Neural cell (in vitro differentiated cells): ENCODE results near the gene SHD. TPM values are rescaled to one million over a fixed set of nuclear protein-coding genes. Genes with fewer than 3 reads are reported as not detected.
"Not testable (repeated sequence)": the region's sequence is repeated elsewhere in the genome, so short reads cannot be mapped to it uniquely, and the experiment has no call there.

Source experiments
- H2AFZ ChIP-seq: fragments of 200-600, 300-800 bp; sonication (generic), shearing (Covaris generic); 2 replicates; pipeline ENCODE4 v1.6.0; 2014; ENCODE audit warnings: low read depth, mild to moderate bottlenecking, antibody characterized with exemption, low read length, moderate library complexity
- H3F3A ChIP-seq: fragments of 200-600 bp; shearing (Covaris generic); 2 replicates; pipeline ENCODE4 v1.6.1; 2016; ENCODE audit warnings: mild to moderate bottlenecking, moderate library complexity, mixed read lengths, antibody characterized with exemption, low read length; ENCODE audit not compliant: insufficient read depth, poor library complexity, severe bottlenecking
- H3K27ac ChIP-seq: fragments of 200-600, 300-800 bp; sonication (generic), shearing (Covaris generic); 2 replicates; pipeline ENCODE4 v1.5.1; 2014; ENCODE audit warnings: mild to moderate bottlenecking, low read length, moderate library complexity
- H3K27me3 ChIP-seq: fragments of 300-800, 200-600 bp; sonication (generic), shearing (Covaris generic); 2 replicates; pipeline ENCODE4 v1.6.0; 2014; ENCODE audit warnings: mild to moderate bottlenecking, low read depth, low read length, moderate library complexity; ENCODE audit not compliant: insufficient read depth
- H3K36me3 ChIP-seq: fragments of 300-800, 200-600 bp; sonication (generic), shearing (Covaris generic); 2 replicates; pipeline ENCODE4 v1.5.1; 2014; ENCODE audit warnings: mild to moderate bottlenecking, antibody characterized with exemption, low read length, moderate library complexity; ENCODE audit not compliant: insufficient read depth
- H3K4me2 ChIP-seq: fragments of 300-800, 200-600 bp; sonication (generic), shearing (Covaris generic); 2 replicates; pipeline ENCODE4 v1.6.0; 2014; ENCODE audit warnings: mild to moderate bottlenecking, low read length
- H3K4me3 ChIP-seq: fragments of 300-800, 200-600 bp; sonication (generic), shearing (Covaris generic); 2 replicates; pipeline ENCODE4 v1.5.1; 2014; ENCODE audit warnings: mild to moderate bottlenecking, low read length, moderate library complexity
- H3K79me2 ChIP-seq: fragments of 200-600 bp; shearing (Covaris generic); replicated peaks from 2 replicates; pipeline ENCODE4 v1.6.0; 2014; ENCODE audit warnings: mild to moderate bottlenecking, low read length, moderate library complexity; ENCODE audit not compliant: insufficient read depth
- H3K9ac ChIP-seq: fragments of 300-800, 200-600 bp; sonication (generic), shearing (Covaris generic); 2 replicates; pipeline ENCODE4 v1.6.1; 2016; ENCODE audit warnings: mild to moderate bottlenecking, low read length, mixed read lengths
- H3K9me2 ChIP-seq: fragments of 200-600 bp; shearing (Covaris generic); 2 replicates; pipeline ENCODE4 v1.6.1; 2016; ENCODE audit warnings: mild to moderate bottlenecking, low read length, mixed read lengths; ENCODE audit not compliant: insufficient read depth
- H3K9me3 ChIP-seq: fragments of 200-600, 300-800 bp; sonication (generic), shearing (Covaris generic); 2 replicates; pipeline ENCODE4 v1.6.1; 2016; ENCODE audit warnings: mild to moderate bottlenecking, mixed run types, low read length, moderate library complexity, mixed read lengths
- H4K20me1 ChIP-seq: fragments of 200-600 bp; shearing (Covaris generic); 2 replicates; pipeline ENCODE4 v1.6.1; 2016; ENCODE audit warnings: mild to moderate bottlenecking, mixed run types; ENCODE audit not compliant: insufficient read depth
- EP300 ChIP-seq: fragments of 450-650 bp; conservative IDR thresholded peaks from 2 replicates; pipeline ENCODE4 v1.6.1; 2014; ENCODE audit warnings: antibody characterized with exemption, mild to moderate bottlenecking, moderate library complexity; ENCODE audit not compliant: poor library complexity, severe bottlenecking
- EZH2 ChIP-seq: fragments of 200-600, 300-800 bp; shearing (Covaris generic), sonication (generic); IDR thresholded peaks from 2 replicates; pipeline ENCODE4 v1.6.1; 2014; ENCODE audit warnings: antibody characterized with exemption, low read length, borderline replicate concordance, mild to moderate bottlenecking; ENCODE audit not compliant: insufficient read depth, poor library complexity, severe bottlenecking
- MXI1 ChIP-seq: fragments of 450-650 bp; conservative IDR thresholded peaks from 2 replicates; pipeline ENCODE4 v1.6.1; 2014; ENCODE audit warnings: antibody characterized with exemption, mild to moderate bottlenecking; ENCODE audit not compliant: poor library complexity, severe bottlenecking
- POLR2AphosphoS5 ChIP-seq: IDR thresholded peaks from 2 replicates; pipeline ENCODE4 v1.6.1; 2012
- RAD21 ChIP-seq: fragments of 450-650 bp; conservative IDR thresholded peaks from 2 replicates; pipeline ENCODE4 v1.6.1; 2014; ENCODE audit warnings: antibody characterized with exemption, mild to moderate bottlenecking, moderate library complexity
- SMC3 ChIP-seq: fragments of 450-650 bp; conservative IDR thresholded peaks from 2 replicates; pipeline ENCODE4 v1.6.1; 2014; ENCODE audit warnings: antibody characterized with exemption, mild to moderate bottlenecking, moderate library complexity; ENCODE audit not compliant: poor library complexity
- TAF1 ChIP-seq: IDR thresholded peaks from 2 replicates; pipeline ENCODE4 v1.6.1; 2012; ENCODE audit warnings: low read depth
- polyA plus RNA-seq: library from polyadenylated mRNA; depleted of rRNA; stranded (reverse); fragments of >200 nt; gene quantifications from 2 replicates; pipeline ENCODE4 v1.2.3, GENCODE V29; 2014
- TF ChIP-seq, protein P1 (sequence below): IDR thresholded peaks from 2 replicates; pipeline ENCODE4 v1.6.1; 2012; ENCODE audit warnings: borderline replicate concordance
- TF ChIP-seq, protein P2 (sequence below): fragments of 450-650 bp; IDR thresholded peaks from 2 replicates; pipeline ENCODE4 v1.5.1; 2014; ENCODE audit warnings: antibody characterized with exemption, mild to moderate bottlenecking, moderate library complexity; ENCODE audit not compliant: poor library complexity, severe bottlenecking

The SHD gene
- polyA plus RNA-seq, 1 donor from 2014 or later, result 188 TPM

DNA sequence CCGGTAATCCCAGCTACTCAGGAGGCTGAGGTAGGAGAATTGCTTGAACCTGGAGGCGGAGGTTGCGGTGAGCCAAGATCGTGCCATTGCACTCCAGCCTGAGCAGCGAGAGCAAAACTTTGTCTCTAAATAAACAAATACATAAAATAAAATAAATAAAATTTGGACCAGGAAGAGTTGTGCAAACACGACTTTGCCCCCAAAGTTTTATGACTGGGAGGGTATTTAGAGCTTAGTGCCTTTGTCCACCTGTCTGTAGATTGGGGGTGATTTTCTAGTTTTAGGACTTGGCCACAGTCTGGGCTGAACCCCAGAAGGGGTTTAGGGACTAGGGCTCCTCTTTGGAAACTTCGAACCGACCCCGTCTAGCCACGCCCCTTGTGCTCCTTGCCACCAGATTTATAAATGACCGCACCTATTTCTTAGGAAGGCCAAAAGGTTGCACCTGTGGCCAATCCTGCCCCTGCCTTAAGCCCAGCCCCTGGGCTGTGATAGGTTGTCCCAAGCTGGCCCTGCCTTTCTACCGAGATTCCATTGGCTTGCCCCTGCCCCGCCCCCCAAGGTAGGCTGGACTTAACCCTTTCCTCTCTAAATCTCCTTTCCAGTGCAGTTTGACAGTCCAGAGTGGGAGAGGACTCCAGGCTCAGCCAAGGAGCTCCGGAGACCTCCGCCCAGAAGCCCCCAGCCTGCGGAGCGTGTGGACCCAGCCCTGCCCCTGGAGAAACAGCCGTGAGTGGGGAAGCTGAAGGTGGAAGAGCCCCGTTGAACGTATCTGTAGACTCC lies 5.3 kb downstream of the SHD start:
- no peak overlapping the region for H3K4me3 ChIP-seq
- no peaks in the 10 kb centered on the region for H3K9me3 ChIP-seq
- H3K4me2 ChIP-seq, result no peak overlapping the region
- H4K20me1 ChIP-seq, result no peaks in the 10 kb centered on the region
- H3F3A ChIP-seq, result no peaks in the 10 kb centered on the region
- no peaks in the 10 kb centered on the region for H3K27me3 ChIP-seq
- H3K9ac ChIP-seq, result no peak overlapping the region
- peaks cover 9% of the 10 kb centered on the region for H3K79me2 ChIP-seq
- H2AFZ ChIP-seq, result no peak overlapping the region
- H3K27ac ChIP-seq, result no peak overlapping the region
- no peaks in the 10 kb centered on the region for H3K36me3 ChIP-seq
- H3K9me2 ChIP-seq, result no peaks in the 10 kb centered on the region
- TF ChIP-seq EP300, result no peak
- TF ChIP-seq TAF1, result no peak
- no peak for TF ChIP-seq MXI1

DNA sequence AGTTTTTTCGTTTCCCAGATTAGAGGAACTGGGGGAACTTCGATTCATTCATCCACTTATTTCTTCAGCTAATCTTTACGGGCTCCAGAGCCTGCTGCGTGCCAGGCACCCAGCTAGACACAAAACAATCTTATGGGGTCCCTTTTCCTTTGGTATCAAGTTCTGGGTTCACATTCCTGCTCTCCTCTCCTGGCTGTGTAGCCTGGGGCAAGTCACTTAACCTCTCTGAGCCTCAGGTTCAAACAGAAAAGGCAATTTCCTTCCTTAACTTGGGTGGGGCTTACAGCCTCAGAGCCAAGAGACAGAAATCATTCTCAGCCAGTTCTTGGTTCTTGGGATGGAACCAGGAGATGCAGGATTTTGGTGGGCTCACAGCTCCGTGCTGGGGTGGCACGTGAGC lies 5.9 kb downstream of the SHD start:
- Histone ChIP-seq H3K27ac (no peak overlapping the region), H3K4me3 (no peak overlapping the region), H3F3A (no peaks in the 10 kb centered on the region), H3K27me3 (no peaks in the 10 kb centered on the region), H3K36me3 (no peaks in the 10 kb centered on the region), H3K4me2 (no peak overlapping the region), H3K9me2 (no peaks in the 10 kb centered on the region), H3K9ac (no peak overlapping the region), H4K20me1 (no peaks in the 10 kb centered on the region), H2AFZ (no peak overlapping the region), H3K79me2 (peaks cover 9% of the 10 kb centered on the region), H3K9me3 (no peaks in the 10 kb centered on the region)
- TF ChIP-seq EP300 (no peak), MXI1 (no peak), RAD21 (no peak), EZH2 (no peak), TAF1 (no peak), POLR2AphosphoS5 (no peak), SMC3 (no peak)
- TF ChIP-seq, protein P1, sequence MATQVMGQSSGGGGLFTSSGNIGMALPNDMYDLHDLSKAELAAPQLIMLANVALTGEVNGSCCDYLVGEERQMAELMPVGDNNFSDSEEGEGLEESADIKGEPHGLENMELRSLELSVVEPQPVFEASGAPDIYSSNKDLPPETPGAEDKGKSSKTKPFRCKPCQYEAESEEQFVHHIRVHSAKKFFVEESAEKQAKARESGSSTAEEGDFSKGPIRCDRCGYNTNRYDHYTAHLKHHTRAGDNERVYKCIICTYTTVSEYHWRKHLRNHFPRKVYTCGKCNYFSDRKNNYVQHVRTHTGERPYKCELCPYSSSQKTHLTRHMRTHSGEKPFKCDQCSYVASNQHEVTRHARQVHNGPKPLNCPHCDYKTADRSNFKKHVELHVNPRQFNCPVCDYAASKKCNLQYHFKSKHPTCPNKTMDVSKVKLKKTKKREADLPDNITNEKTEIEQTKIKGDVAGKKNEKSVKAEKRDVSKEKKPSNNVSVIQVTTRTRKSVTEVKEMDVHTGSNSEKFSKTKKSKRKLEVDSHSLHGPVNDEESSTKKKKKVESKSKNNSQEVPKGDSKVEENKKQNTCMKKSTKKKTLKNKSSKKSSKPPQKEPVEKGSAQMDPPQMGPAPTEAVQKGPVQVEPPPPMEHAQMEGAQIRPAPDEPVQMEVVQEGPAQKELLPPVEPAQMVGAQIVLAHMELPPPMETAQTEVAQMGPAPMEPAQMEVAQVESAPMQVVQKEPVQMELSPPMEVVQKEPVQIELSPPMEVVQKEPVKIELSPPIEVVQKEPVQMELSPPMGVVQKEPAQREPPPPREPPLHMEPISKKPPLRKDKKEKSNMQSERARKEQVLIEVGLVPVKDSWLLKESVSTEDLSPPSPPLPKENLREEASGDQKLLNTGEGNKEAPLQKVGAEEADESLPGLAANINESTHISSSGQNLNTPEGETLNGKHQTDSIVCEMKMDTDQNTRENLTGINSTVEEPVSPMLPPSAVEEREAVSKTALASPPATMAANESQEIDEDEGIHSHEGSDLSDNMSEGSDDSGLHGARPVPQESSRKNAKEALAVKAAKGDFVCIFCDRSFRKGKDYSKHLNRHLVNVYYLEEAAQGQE, result no peak
- TF ChIP-seq, protein P2, sequence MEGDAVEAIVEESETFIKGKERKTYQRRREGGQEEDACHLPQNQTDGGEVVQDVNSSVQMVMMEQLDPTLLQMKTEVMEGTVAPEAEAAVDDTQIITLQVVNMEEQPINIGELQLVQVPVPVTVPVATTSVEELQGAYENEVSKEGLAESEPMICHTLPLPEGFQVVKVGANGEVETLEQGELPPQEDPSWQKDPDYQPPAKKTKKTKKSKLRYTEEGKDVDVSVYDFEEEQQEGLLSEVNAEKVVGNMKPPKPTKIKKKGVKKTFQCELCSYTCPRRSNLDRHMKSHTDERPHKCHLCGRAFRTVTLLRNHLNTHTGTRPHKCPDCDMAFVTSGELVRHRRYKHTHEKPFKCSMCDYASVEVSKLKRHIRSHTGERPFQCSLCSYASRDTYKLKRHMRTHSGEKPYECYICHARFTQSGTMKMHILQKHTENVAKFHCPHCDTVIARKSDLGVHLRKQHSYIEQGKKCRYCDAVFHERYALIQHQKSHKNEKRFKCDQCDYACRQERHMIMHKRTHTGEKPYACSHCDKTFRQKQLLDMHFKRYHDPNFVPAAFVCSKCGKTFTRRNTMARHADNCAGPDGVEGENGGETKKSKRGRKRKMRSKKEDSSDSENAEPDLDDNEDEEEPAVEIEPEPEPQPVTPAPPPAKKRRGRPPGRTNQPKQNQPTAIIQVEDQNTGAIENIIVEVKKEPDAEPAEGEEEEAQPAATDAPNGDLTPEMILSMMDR, result no peak

DNA sequence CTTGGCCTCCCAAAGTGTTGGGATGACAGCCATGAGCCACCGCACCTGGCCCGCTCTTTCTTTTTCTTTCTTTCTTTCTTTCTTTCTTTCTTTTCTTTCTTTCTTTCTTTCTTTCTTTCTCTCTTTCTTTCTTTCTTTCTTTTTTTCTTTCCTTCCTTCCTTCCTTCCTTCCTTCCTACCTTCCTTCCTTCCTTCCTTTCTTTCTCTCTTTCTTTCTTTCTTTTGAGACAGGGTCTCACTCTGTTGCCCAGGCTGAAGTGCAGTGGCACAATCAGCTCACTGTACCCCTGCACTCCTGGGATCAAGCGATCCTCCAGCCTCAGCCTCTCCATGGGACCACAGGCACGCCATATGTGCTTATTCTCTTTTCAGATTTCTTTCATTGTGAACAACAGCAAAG lies 7.1 kb downstream of the SHD start:
- not testable (repeated sequence) for H3K79me2 ChIP-seq, H3K27ac ChIP-seq, H3K9me2 ChIP-seq, H3F3A ChIP-seq, H3K4me2 ChIP-seq, H3K9ac ChIP-seq, H3K36me3 ChIP-seq, H3K9me3 ChIP-seq, H4K20me1 ChIP-seq, H3K27me3 ChIP-seq, H2AFZ ChIP-seq, H3K4me3 ChIP-seq
